Fibroblast of skin of left quadriceps (primary cell): ENCODE data around the gene FOXA3.
"Not testable (repeated sequence)": the region's sequence is repeated elsewhere in the genome, so short reads cannot be mapped to it uniquely, and the experiment has no call there.

Source experiments
- DNase-seq, 2 experiments: peaks; one replicate each; pipeline ENCODE4 v3.0.0-alpha.2; 2013; ENCODE audit warnings: low read depth in 2 of 2

FOXA3 gene

GRCh38 chr19:45828523-45828922 is 35.6 kb upstream of the FOXA3 start:
- no peak for DNase-seq

GRCh38 chr19:45828945-45829344 is 35.2 kb upstream of the FOXA3 start:
- no peak for DNase-seq

- no peak for DNase-seq
These were observed 29.2 kb upstream of the FOXA3 start for GRCh38 chr19:45834970-45835369.

- no peak for DNase-seq
These were observed 21.9 kb upstream of the FOXA3 start for GRCh38 chr19:45842198-45842597.

- no peak for DNase-seq
These were observed 16.5 kb upstream of the FOXA3 start for GRCh38 chr19:45847663-45848062.

- DNase-seq, result no peak
These were observed 15.2 kb upstream of the FOXA3 start for GRCh38 chr19:45848922-45849321.

GRCh38 chr19:45852145-45852750 is 11.9 kb upstream of the FOXA3 start:
- DNase-seq, result no peak

GRCh38 chr19:45852983-45853382 is 11.1 kb upstream of the FOXA3 start:
- no peak for DNase-seq

- DNase-seq, result no peak
These were observed 9.9 kb upstream of the FOXA3 start for GRCh38 chr19:45854167-45854778.

GRCh38 chr19:45860359-45861259 is 3.5 kb upstream of the FOXA3 start:
- DNase-seq, result no peak

- no peak for DNase-seq
These were observed 1.9 kb upstream of the FOXA3 start for GRCh38 chr19:45862271-45862563.

GRCh38 chr19:45862564-45863334 is 1.4 kb upstream of the FOXA3 start, which contains the start of gene SYMPK:
Gene SYMPK (minus strand): TSS chr19:45863147. CDS start chr19:45854495, 8,652 bp downstream.
- peak; percentile 96 to 97 for DNase-seq

- DNase-seq, result no peak
These were observed 739 bp upstream of the FOXA3 start for GRCh38 chr19:45863335-45863839.

GRCh38 chr19:45864629-45865082 is 530 bp downstream of the FOXA3 start:
- no peak for DNase-seq

- no peak for DNase-seq
These were observed 1.3 kb downstream of the FOXA3 start for GRCh38 chr19:45865269-45865948.

GRCh38 chr19:45866400-45867176 is 2.5 kb downstream of the FOXA3 start:
- DNase-seq, result no peak

- DNase-seq, result not testable (repeated sequence)
These were observed 3.1 kb downstream of the FOXA3 start for GRCh38 chr19:45867241-45867640.

- no peak for DNase-seq
These were observed 6.7 kb downstream of the FOXA3 start for GRCh38 chr19:45870798-45871197.

GRCh38 chr19:45872095-45872919 is 8.2 kb downstream of the FOXA3 start:
- no peak for DNase-seq
